A673 (cell line): ENCODE data around the gene DLG2. TPM values are rescaled to one million over a fixed set of nuclear protein-coding genes. Genes with fewer than 3 reads are reported as not detected.

Experiments used
- BruUV-seq: library from RNA; stranded (reverse); fragments of 400-500 nt; replicated peaks from 2 replicates; lab custom pipeline; 2021; lab: Mats Ljungman, UMichigan
- CTCF ChIA-PET: fragments of 300-600 bp; sonication (Branson Sonifier 250); formaldehyde crosslinking; loops from one replicate; lab custom pipeline; 2022; ENCODE audit warnings: antibody characterized with exemption; lab: Charles Lee
- POLR2A ChIA-PET: fragments of 300-600 bp; sonication (Branson Sonifier 250); formaldehyde crosslinking; loops from one replicate; lab custom pipeline; 2022; ENCODE audit warnings: antibody characterized with exemption; ENCODE audit not compliant: low non-redundant PET; lab: Charles Lee
- DNase-seq: peaks from one replicate; pipeline ENCODE4 v3.0.0-alpha.2; 2015; ENCODE audit warnings: low spot score
- H3K27ac ChIP-seq: fragments of 200-600 bp; sonication (generic); 2 replicates; pipeline ENCODE4 v1.5.1; 2016; ENCODE audit warnings: mixed run types, low read depth, mild to moderate bottlenecking, mixed read lengths, antibody characterized with exemption, low read length; ENCODE audit not compliant: poor library complexity, severe bottlenecking
- H3K27me3 ChIP-seq: fragments of 200-600 bp; sonication (generic); replicated peaks from 2 replicates; pipeline ENCODE4 v1.6.1; 2017; ENCODE audit warnings: mixed run types, low read depth, mild to moderate bottlenecking, mixed read lengths, antibody characterized with exemption, low read length; ENCODE audit not compliant: insufficient read depth, poor library complexity
- H3K36me3 ChIP-seq: fragments of 200-600 bp; sonication (generic); 2 replicates; pipeline ENCODE4 v1.6.1; 2016; ENCODE audit warnings: mixed run types, mild to moderate bottlenecking, mixed read lengths, antibody characterized with exemption, low read length; ENCODE audit not compliant: insufficient read depth, poor library complexity, severe bottlenecking
- H3K4me1 ChIP-seq: fragments of 200-600 bp; sonication (generic); 2 replicates; pipeline ENCODE4 v1.6.1; 2017; ENCODE audit warnings: mixed run types, mild to moderate bottlenecking, mixed read lengths, antibody characterized with exemption, low read length; ENCODE audit not compliant: insufficient read depth, poor library complexity, severe bottlenecking
- H3K4me3 ChIP-seq: fragments of 200-600 bp; sonication (generic); 2 replicates; pipeline ENCODE4 v1.5.1; 2016; ENCODE audit warnings: low read depth, mixed run types, mild to moderate bottlenecking, mixed read lengths, low read length; ENCODE audit not compliant: poor library complexity, severe bottlenecking
- H3K9me3 ChIP-seq: fragments of 200-600 bp; sonication (generic); 2 replicates; pipeline ENCODE4 v1.6.1; 2016; ENCODE audit warnings: mixed run types, low read depth, mild to moderate bottlenecking, mixed read lengths, antibody characterized with exemption, low read length; ENCODE audit not compliant: poor library complexity, severe bottlenecking
- EZH2 ChIP-seq: fragments of 200-600 bp; sonication (generic); IDR thresholded peaks from 2 replicates; pipeline ENCODE4 v1.6.1; 2017; ENCODE audit warnings: borderline replicate concordance, low read depth, mild to moderate bottlenecking, mixed read lengths, antibody characterized with exemption, low read length; ENCODE audit not compliant: poor library complexity, severe bottlenecking
- intact Hi-C: fragments of 100-400 bp; cut with micrococcal nuclease; formaldehyde crosslinking; loops from one replicate; pipeline ENCODE4 v1.10.0; 2022; ENCODE audit not compliant: unreplicated experiment
- total RNA-seq: library from RNA; stranded (reverse); gene quantifications from 2 replicates; pipeline ENCODE4 v1.2.3, GENCODE V29; 2021
- TF ChIP-seq, protein P1 (sequence below): fragments of 300-800, 200-600 bp; sonication (generic); conservative IDR thresholded peaks from 2 replicates; pipeline ENCODE4 v1.5.1; 2017; ENCODE audit warnings: low read depth, mild to moderate bottlenecking, antibody characterized with exemption, low read length, moderate library complexity, mixed read lengths

The DLG2 gene
- total RNA-seq, 1 experiment from 2014 or later, result 277 TPM

DNA sequence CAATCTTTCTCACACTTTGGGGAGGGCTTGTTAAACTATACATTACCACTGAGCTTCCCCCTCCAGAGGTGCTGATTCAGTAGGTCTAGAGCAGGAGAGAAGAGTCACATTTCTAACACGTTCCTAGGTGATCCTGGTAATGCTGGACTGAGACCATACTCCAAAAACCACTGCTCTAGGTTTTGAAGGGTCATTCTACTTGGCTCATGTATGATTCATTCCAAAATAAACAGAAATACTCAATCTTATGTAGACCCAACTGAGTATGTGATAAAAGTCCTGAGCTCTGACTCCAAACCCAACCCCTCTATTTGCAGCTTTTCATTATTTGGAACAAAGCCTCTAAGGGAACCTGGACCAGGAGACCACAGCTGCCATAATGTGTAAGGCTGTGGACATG, 1558.1 kb downstream of the DLG2 start:
- TF ChIP-seq, protein P1, sequence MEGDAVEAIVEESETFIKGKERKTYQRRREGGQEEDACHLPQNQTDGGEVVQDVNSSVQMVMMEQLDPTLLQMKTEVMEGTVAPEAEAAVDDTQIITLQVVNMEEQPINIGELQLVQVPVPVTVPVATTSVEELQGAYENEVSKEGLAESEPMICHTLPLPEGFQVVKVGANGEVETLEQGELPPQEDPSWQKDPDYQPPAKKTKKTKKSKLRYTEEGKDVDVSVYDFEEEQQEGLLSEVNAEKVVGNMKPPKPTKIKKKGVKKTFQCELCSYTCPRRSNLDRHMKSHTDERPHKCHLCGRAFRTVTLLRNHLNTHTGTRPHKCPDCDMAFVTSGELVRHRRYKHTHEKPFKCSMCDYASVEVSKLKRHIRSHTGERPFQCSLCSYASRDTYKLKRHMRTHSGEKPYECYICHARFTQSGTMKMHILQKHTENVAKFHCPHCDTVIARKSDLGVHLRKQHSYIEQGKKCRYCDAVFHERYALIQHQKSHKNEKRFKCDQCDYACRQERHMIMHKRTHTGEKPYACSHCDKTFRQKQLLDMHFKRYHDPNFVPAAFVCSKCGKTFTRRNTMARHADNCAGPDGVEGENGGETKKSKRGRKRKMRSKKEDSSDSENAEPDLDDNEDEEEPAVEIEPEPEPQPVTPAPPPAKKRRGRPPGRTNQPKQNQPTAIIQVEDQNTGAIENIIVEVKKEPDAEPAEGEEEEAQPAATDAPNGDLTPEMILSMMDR, result no peak
- TF ChIP-seq EZH2, result no peak
- POLR2A ChIA-PET, result interaction anchor here (0.7 kb wide), 1 partner anchor 379 kb away, joined by 3 read pairs; no protein-coding TSS in a partner anchor
- intact Hi-C loops, result no loop called here
- no peaks in the 10 kb centered on the region for H3K4me1 ChIP-seq
- peaks cover 3% of the 10 kb centered on the region for H3K27me3 ChIP-seq
- CTCF ChIA-PET, result no interaction called here
- H3K36me3 ChIP-seq, result no peaks in the 10 kb centered on the region
- no peak overlapping the region for H3K4me3 ChIP-seq
- H3K9me3 ChIP-seq, result no peaks in the 10 kb centered on the region
- no peak overlapping the region for H3K27ac ChIP-seq
- no TSS peak for BruUV-seq
- no peak for DNase-seq

DNA sequence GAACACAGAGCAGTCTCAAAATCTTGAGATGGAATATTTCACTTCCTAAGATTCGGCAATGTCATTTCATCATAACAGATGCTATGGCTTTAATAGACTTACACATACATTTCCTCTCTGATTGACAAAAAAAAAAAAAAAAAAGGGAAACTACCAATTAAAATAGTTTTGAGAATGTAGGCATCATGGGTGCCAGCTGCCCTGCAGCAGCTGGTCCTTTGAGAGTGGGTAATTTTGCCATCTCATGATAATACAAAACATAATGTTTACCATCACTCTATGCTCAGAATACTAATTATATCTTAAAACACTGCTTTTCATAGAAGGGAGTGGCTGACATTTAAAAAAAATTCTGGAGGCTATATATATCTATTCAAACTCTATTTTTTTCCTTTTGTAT, 1565.4 kb downstream of the DLG2 start:
- TF ChIP-seq, protein P1, result no peak
- TF ChIP-seq EZH2, result no peak
- H3K27ac ChIP-seq, result no peak overlapping the region
- no peaks in the 10 kb centered on the region for H3K9me3 ChIP-seq
- no peaks in the 10 kb centered on the region for H3K4me1 ChIP-seq
- no peak for DNase-seq
- BruUV-seq, result no TSS peak
- H3K4me3 ChIP-seq, result no peak overlapping the region
- POLR2A ChIA-PET, result no interaction called here
- intact Hi-C loops, result no loop called here
- H3K27me3 ChIP-seq, result no peaks in the 10 kb centered on the region
- H3K36me3 ChIP-seq, result no peaks in the 10 kb centered on the region
- CTCF ChIA-PET, result no interaction called here

DNA sequence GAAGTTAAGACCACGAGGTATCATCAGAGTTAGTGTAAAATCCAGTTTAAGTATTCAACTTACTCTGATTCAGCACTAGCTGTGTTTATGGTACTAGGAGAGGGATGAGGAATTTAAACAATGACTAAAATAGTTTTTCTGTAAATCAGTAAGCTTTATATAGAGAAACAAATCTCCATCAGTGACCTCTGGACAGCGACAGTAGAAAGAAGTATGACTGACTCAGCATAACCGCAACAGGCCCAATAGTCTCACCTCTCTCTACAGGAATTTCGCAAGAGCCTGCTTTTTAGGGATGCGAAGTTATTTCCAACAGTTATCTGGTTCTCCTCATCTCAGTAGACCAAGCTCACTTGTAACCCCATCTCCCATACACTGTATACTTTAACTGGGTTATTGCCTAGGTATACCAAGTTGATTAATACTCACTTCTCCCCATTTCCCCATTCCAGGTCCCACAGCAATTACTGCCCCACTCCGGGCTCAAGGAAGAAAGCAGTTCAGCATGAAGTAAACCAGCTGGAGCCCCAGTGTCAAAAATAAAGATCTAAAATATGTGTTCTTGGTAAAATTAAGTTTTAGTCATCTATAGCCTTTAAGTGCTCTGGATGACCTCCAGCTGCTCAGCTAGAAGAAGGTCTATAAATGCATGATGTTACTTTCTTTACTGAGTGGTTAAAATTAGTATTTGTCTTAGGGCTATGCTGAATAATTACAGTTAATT, 1570.3 kb downstream of the DLG2 start:
- intact Hi-C loops, result no loop called here
- POLR2A ChIA-PET, result no interaction called here

More for the DNA sequence above, 1570.3 kb downstream of the DLG2 start:
- no peaks in the 10 kb centered on the region for H3K4me1 ChIP-seq
- no peak overlapping the region for H3K27ac ChIP-seq
- no peak overlapping the region for H3K4me3 ChIP-seq
- no peaks in the 10 kb centered on the region for H3K36me3 ChIP-seq
- no peaks in the 10 kb centered on the region for H3K9me3 ChIP-seq
- no peak for DNase-seq
- TF ChIP-seq EZH2, result no peak
- TF ChIP-seq, protein P1, result no peak
- no peaks in the 10 kb centered on the region for H3K27me3 ChIP-seq
- no TSS peak for BruUV-seq
- CTCF ChIA-PET, result no interaction called here
